ENCODE data around the gene HLA-DMA. TPM values are rescaled to one million over a fixed set of nuclear protein-coding genes. Genes with fewer than 3 reads are reported as not detected.

HLA-DMA gene
- total and polyA plus RNA-seq, 2 of the 13 experiments (the other 11 are each of a cell fraction or from before 2014, with no cell fraction given), result 0.70 to 0.71 TPM

DNA sequence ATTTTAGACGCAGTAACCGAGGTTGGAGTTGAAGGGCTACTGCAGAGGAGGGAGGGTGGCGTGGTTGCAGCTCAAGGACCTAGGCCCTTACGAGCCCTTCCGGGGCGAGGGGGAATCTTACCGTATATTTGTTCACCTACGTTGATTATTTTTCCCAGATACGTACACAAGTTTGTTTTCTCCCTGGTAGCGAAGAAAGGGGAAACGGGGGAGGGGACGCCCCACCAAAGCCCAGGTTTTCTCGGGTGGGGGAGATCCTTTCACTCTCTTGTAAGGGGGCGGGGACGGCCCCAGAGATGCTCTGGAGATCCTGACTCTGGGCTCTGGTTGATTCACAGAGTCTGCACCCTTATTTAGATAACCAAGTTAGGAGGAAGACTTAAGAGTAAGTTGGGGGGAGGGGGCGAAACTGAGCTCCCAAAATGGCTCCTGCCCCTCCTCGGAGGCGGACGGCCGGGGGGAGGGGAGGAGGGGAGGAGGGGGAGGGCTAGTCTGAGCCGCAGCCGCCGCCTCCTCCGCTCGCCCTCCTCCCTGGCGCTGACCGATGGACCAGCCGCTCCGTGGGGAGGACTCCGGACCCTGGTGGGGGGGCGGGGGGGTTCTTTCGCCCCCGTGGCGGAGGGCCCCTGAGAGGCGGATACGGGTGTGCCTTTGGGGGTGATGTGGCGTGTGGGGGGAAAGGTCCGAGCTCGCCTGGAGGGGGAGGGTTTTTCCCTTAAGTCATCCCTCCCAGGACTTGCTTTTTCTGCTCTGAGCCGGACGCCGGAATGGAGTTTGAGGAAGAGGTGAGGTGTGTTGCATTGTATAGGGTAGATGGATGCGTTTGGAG lies 17.7 kb upstream of the HLA-DMA start (continued):
- TF ChIP-seq, protein P1, sequence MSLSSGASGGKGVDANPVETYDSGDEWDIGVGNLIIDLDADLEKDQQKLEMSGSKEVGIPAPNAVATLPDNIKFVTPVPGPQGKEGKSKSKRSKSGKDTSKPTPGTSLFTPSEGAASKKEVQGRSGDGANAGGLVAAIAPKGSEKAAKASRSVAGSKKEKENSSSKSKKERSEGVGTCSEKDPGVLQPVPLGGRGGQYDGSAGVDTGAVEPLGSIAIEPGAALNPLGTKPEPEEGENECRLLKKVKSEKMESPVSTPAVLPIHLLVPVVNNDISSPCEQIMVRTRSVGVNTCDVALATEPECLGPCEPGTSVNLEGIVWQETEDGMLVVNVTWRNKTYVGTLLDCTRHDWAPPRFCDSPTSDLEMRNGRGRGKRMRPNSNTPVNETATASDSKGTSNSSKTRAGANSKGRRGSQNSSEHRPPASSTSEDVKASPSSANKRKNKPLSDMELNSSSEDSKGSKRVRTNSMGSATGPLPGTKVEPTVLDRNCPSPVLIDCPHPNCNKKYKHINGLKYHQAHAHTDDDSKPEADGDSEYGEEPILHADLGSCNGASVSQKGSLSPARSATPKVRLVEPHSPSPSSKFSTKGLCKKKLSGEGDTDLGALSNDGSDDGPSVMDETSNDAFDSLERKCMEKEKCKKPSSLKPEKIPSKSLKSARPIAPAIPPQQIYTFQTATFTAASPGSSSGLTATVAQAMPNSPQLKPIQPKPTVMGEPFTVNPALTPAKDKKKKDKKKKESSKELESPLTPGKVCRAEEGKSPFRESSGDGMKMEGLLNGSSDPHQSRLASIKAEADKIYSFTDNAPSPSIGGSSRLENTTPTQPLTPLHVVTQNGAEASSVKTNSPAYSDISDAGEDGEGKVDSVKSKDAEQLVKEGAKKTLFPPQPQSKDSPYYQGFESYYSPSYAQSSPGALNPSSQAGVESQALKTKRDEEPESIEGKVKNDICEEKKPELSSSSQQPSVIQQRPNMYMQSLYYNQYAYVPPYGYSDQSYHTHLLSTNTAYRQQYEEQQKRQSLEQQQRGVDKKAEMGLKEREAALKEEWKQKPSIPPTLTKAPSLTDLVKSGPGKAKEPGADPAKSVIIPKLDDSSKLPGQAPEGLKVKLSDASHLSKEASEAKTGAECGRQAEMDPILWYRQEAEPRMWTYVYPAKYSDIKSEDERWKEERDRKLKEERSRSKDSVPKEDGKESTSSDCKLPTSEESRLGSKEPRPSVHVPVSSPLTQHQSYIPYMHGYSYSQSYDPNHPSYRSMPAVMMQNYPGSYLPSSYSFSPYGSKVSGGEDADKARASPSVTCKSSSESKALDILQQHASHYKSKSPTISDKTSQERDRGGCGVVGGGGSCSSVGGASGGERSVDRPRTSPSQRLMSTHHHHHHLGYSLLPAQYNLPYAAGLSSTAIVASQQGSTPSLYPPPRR (CRISPR knock-in tag; IDR thresholded peaks at IDR 0.05; ENCODE audit: borderline replicate concordance), result no peak
- TF ChIP-seq HNRNPH1 (optimal IDR thresholded peaks at IDR 0.05; ENCODE audit: low read depth, low read length), result peak; percentile 65
- no peak for TF ChIP-seq NFKB2 (CRISPR knock-in tag; IDR thresholded peaks at IDR 0.05; ENCODE audit: borderline replicate concordance)
- TF ChIP-seq TRAFD1 (CRISPR knock-in tag; IDR thresholded peaks at IDR 0.05; ENCODE audit: borderline replicate concordance), result no peak
- no peak for TF ChIP-seq SPEN (CRISPR knock-in tag; IDR thresholded peaks at IDR 0.05; ENCODE audit: low read depth)
- TF ChIP-seq CSRNP2 (CRISPR knock-in tag; conservative IDR thresholded peaks at IDR 0.05; ENCODE audit: low read depth), result no peak
- TF ChIP-seq ZNF354B (CRISPR knock-in tag; IDR thresholded peaks at IDR 0.05), result no peak
- TF ChIP-seq MAFG (CRISPR knock-in tag; IDR thresholded peaks at IDR 0.05), result no peak
- TF ChIP-seq POGZ (CRISPR knock-in tag; IDR thresholded peaks at IDR 0.05), result no peak
- TF ChIP-seq ZNF574 (CRISPR knock-in tag; IDR thresholded peaks at IDR 0.05), result no peak
- TF ChIP-seq, protein P2, sequence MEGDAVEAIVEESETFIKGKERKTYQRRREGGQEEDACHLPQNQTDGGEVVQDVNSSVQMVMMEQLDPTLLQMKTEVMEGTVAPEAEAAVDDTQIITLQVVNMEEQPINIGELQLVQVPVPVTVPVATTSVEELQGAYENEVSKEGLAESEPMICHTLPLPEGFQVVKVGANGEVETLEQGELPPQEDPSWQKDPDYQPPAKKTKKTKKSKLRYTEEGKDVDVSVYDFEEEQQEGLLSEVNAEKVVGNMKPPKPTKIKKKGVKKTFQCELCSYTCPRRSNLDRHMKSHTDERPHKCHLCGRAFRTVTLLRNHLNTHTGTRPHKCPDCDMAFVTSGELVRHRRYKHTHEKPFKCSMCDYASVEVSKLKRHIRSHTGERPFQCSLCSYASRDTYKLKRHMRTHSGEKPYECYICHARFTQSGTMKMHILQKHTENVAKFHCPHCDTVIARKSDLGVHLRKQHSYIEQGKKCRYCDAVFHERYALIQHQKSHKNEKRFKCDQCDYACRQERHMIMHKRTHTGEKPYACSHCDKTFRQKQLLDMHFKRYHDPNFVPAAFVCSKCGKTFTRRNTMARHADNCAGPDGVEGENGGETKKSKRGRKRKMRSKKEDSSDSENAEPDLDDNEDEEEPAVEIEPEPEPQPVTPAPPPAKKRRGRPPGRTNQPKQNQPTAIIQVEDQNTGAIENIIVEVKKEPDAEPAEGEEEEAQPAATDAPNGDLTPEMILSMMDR (CRISPR knock-in tag; IDR thresholded peaks at IDR 0.05), result no peak
- TF ChIP-seq, protein P3, sequence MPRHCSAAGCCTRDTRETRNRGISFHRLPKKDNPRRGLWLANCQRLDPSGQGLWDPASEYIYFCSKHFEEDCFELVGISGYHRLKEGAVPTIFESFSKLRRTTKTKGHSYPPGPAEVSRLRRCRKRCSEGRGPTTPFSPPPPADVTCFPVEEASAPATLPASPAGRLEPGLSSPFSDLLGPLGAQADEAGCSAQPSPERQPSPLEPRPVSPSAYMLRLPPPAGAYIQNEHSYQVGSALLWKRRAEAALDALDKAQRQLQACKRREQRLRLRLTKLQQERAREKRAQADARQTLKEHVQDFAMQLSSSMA (CRISPR knock-in tag; IDR thresholded peaks at IDR 0.05), result peak; percentile 10; the same call in 1 of the 2 replicates
- TF ChIP-seq FOXM1 (CRISPR knock-in tag; IDR thresholded peaks at IDR 0.05), result no peak
- no peak for TF ChIP-seq NBN (conservative IDR thresholded peaks at IDR 0.05)
